Measurements from ENCODE around the gene SORBS1. TPM values are rescaled to one million over a fixed set of nuclear protein-coding genes. Genes with fewer than 3 reads are reported as not detected.

The SORBS1 gene
- total RNA-seq, 1 donor from 2014 or later: 0.77 TPM

GRCh38 chr10:95289003-95289920, 271.9 kb downstream of the SORBS1 start:
- Mint-ChIP-seq H3K4me3 (peak overlapping the region; percentile 81), H3K36me3 (ENCODE audit: low read depth) (no peaks in the 10 kb centered on the region)
- intact Hi-C loops (cut with micrococcal nuclease): no loop called here

GRCh38 chr10:95288303-95288702, 272.9 kb downstream of the SORBS1 start:
- H3K27me3 Mint-ChIP-seq: peaks cover 40% of the 10 kb centered on the region
- no peak overlapping the region for H3K4me3 Mint-ChIP-seq
- no peaks in the 10 kb centered on the region for H3K9me3 Mint-ChIP-seq
- H3K36me3 Mint-ChIP-seq (ENCODE audit: low read depth): no peaks in the 10 kb centered on the region
- H3K4me1 Mint-ChIP-seq: peaks cover 14% of the 10 kb centered on the region
- intact Hi-C loops (cut with micrococcal nuclease): no loop called here
- DNase-seq: no peak
- no peak overlapping the region for H3K27ac Mint-ChIP-seq

More at GRCh38 chr10:95289003-95289920, 271.9 kb downstream of the SORBS1 start:
- Mint-ChIP-seq H3K27me3 (peaks cover 42% of the 10 kb centered on the region), H3K9me3 (no peaks in the 10 kb centered on the region), H3K27ac (no peak overlapping the region), H3K4me1 (peaks cover 18% of the 10 kb centered on the region)
- DNase-seq: no peak

GRCh38 chr10:95287281-95287680, 273.9 kb downstream of the SORBS1 start:
- no peak for DNase-seq
- Mint-ChIP-seq H3K4me3 (no peak overlapping the region), H3K4me1 (peaks cover 12% of the 10 kb centered on the region), H3K27me3 (peaks cover 38% of the 10 kb centered on the region), H3K27ac (no peak overlapping the region), H3K36me3 (ENCODE audit: low read depth) (no peaks in the 10 kb centered on the region), H3K9me3 (no peaks in the 10 kb centered on the region)
- intact Hi-C loops (cut with micrococcal nuclease): no loop called here

GRCh38 chr10:95286707-95287106, 274.5 kb downstream of the SORBS1 start:
- H3K9me3 Mint-ChIP-seq: no peaks in the 10 kb centered on the region
- no peaks in the 10 kb centered on the region for H3K36me3 Mint-ChIP-seq (ENCODE audit: low read depth)
- peaks cover 12% of the 10 kb centered on the region for H3K4me1 Mint-ChIP-seq
- no peak for DNase-seq
- peaks cover 35% of the 10 kb centered on the region for H3K27me3 Mint-ChIP-seq
- H3K4me3 Mint-ChIP-seq: no peak overlapping the region
- intact Hi-C loops (cut with micrococcal nuclease): no loop called here
- no peak overlapping the region for H3K27ac Mint-ChIP-seq

GRCh38 chr10:95285556-95285955, 275.6 kb downstream of the SORBS1 start:
- DNase-seq: no peak
- Mint-ChIP-seq H3K36me3 (ENCODE audit: low read depth) (no peaks in the 10 kb centered on the region), H3K4me3 (no peak overlapping the region), H3K4me1 (peaks cover 8% of the 10 kb centered on the region), H3K27ac (no peak overlapping the region), H3K9me3 (no peaks in the 10 kb centered on the region), H3K27me3 (peaks cover 30% of the 10 kb centered on the region)
- intact Hi-C loops (cut with micrococcal nuclease): no loop called here

- no peak for DNase-seq
- no peaks in the 10 kb centered on the region for H3K9me3 Mint-ChIP-seq
- peaks cover 25% of the 10 kb centered on the region for H3K27me3 Mint-ChIP-seq
- peaks cover 6% of the 10 kb centered on the region for H3K4me1 Mint-ChIP-seq
- intact Hi-C loops (cut with micrococcal nuclease): no loop called here
- H3K4me3 Mint-ChIP-seq: no peak overlapping the region
- H3K36me3 Mint-ChIP-seq (ENCODE audit: low read depth): no peaks in the 10 kb centered on the region
- no peak overlapping the region for H3K27ac Mint-ChIP-seq
These were observed 276.4 kb downstream of the SORBS1 start for GRCh38 chr10:95284807-95285206.

GRCh38 chr10:95282107-95282506, 279.1 kb downstream of the SORBS1 start:
- peaks cover 7% of the 10 kb centered on the region for H3K27me3 Mint-ChIP-seq
- no peaks in the 10 kb centered on the region for H3K36me3 Mint-ChIP-seq (ENCODE audit: low read depth)
- no peak overlapping the region for H3K4me3 Mint-ChIP-seq
- no peak for DNase-seq
- intact Hi-C loops (cut with micrococcal nuclease): no loop called here
- no peak overlapping the region for H3K27ac Mint-ChIP-seq
- H3K4me1 Mint-ChIP-seq: peaks cover 6% of the 10 kb centered on the region
- no peaks in the 10 kb centered on the region for H3K9me3 Mint-ChIP-seq

GRCh38 chr10:95281206-95281605, 280.0 kb downstream of the SORBS1 start:
- H3K4me3 Mint-ChIP-seq: no peak overlapping the region
- H3K36me3 Mint-ChIP-seq (ENCODE audit: low read depth): no peaks in the 10 kb centered on the region
- no peaks in the 10 kb centered on the region for H3K9me3 Mint-ChIP-seq
- no peak overlapping the region for H3K27ac Mint-ChIP-seq
- intact Hi-C loops (cut with micrococcal nuclease): no loop called here
- peaks cover 2% of the 10 kb centered on the region for H3K27me3 Mint-ChIP-seq
- DNase-seq: no peak
- H3K4me1 Mint-ChIP-seq: peaks cover 6% of the 10 kb centered on the region

GRCh38 chr10:95280637-95281036, 280.5 kb downstream of the SORBS1 start:
- Mint-ChIP-seq H3K4me3 (no peak overlapping the region), H3K4me1 (peaks cover 6% of the 10 kb centered on the region), H3K9me3 (no peaks in the 10 kb centered on the region), H3K27me3 (peaks cover 1% of the 10 kb centered on the region), H3K36me3 (ENCODE audit: low read depth) (no peaks in the 10 kb centered on the region), H3K27ac (no peak overlapping the region)
- intact Hi-C loops (cut with micrococcal nuclease): no loop called here
- DNase-seq: no peak

- Mint-ChIP-seq H3K36me3 (ENCODE audit: low read depth) (no peaks in the 10 kb centered on the region), H3K27me3 (no peaks in the 10 kb centered on the region), H3K9me3 (no peaks in the 10 kb centered on the region), H3K4me1 (peaks cover 6% of the 10 kb centered on the region), H3K4me3 (no peak overlapping the region), H3K27ac (no peak overlapping the region)
- no peak for DNase-seq
- intact Hi-C loops (cut with micrococcal nuclease): no loop called here
These were observed 281.9 kb downstream of the SORBS1 start for GRCh38 chr10:95279042-95279820.

- H3K36me3 Mint-ChIP-seq (ENCODE audit: low read depth): no peaks in the 10 kb centered on the region
- H3K27me3 Mint-ChIP-seq: no peaks in the 10 kb centered on the region
- DNase-seq: no peak
- no peak overlapping the region for H3K4me3 Mint-ChIP-seq
- intact Hi-C loops (cut with micrococcal nuclease): no loop called here
- no peaks in the 10 kb centered on the region for H3K9me3 Mint-ChIP-seq
- peak overlapping the region; percentile 25 for H3K27ac Mint-ChIP-seq
- peaks cover 6% of the 10 kb centered on the region for H3K4me1 Mint-ChIP-seq
These were observed 282.8 kb downstream of the SORBS1 start for GRCh38 chr10:95278061-95278988.

GRCh38 chr10:95277614-95278013, 283.6 kb downstream of the SORBS1 start:
- DNase-seq: no peak
- Mint-ChIP-seq H3K36me3 (ENCODE audit: low read depth) (no peaks in the 10 kb centered on the region), H3K9me3 (no peaks in the 10 kb centered on the region), H3K27ac (no peak overlapping the region), H3K27me3 (no peaks in the 10 kb centered on the region), H3K4me3 (no peak overlapping the region), H3K4me1 (peaks cover 6% of the 10 kb centered on the region)
- intact Hi-C loops (cut with micrococcal nuclease): no loop called here

GRCh38 chr10:95277201-95277570, 284.0 kb downstream of the SORBS1 start:
- H3K4me1 Mint-ChIP-seq: peaks cover 6% of the 10 kb centered on the region
- H3K4me3 Mint-ChIP-seq: no peak overlapping the region
- intact Hi-C loops (cut with micrococcal nuclease): no loop called here

More at GRCh38 chr10:95277201-95277570, 284.0 kb downstream of the SORBS1 start:
- no peaks in the 10 kb centered on the region for H3K36me3 Mint-ChIP-seq (ENCODE audit: low read depth)
- no peaks in the 10 kb centered on the region for H3K27me3 Mint-ChIP-seq
- H3K9me3 Mint-ChIP-seq: no peaks in the 10 kb centered on the region
- no peak overlapping the region for H3K27ac Mint-ChIP-seq
- DNase-seq: no peak
